GM21737 (cell line): ENCODE results near the gene CD55.

Experiments
- ATAC-seq: cut with Tn5 transposase; IDR thresholded peaks from one replicate; pipeline ENCODE4 v1.9.1; 2021; ENCODE audit warnings: mild to moderate bottlenecking, moderate library complexity; ENCODE audit not compliant: unreplicated experiment

CD55 gene

DNA sequence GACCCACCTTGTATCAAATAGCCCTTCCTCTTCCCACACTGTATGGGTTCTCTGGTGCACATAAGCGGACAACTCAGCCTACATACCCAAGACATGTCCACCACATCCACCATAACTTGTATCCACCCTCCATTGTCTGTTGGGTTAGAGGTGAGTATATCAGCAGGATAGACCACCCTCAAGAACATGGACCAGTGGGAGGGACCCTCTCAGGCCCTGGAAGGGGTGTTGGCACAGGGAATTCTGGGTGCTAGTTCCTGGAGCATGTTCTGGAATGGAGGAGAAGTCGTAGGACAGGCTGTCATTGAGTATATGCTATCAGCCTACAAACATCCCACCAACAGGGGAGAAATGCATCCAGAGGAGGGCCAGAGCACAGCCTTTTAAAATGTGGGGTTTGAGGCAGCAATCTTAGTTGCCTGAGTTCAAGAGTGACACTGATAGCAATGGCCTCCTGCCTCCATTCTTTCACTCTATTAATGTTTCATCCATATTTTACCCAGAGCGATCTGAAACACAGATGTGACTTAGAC is 7.5 kb downstream of the CD55 start:
- no peak for ATAC-seq

DNA sequence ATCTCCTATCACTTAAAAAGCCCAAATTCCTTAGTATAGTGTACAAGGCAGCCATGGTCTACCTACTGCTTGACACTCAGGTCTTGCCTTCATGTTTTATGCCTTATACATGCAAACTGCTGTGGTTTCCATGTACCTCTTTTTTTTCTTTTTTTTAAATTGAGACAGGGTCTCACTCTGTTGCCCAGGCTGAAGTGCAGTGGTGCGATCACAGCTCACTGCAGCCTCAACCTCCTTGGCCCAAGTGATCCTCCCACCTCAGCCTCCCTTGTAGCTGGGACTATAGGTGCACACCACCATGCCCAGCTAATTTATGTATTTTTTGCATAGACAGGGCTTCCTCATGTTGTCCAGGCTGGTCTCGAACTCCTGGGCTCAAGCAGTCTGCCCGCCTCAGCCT is 8.0 kb downstream of the CD55 start:
- no peak for ATAC-seq

- no peak for ATAC-seq
Measured at GRCh38 chr1:207330011-207330710, 8.7 kb downstream of the CD55 start.

DNA sequence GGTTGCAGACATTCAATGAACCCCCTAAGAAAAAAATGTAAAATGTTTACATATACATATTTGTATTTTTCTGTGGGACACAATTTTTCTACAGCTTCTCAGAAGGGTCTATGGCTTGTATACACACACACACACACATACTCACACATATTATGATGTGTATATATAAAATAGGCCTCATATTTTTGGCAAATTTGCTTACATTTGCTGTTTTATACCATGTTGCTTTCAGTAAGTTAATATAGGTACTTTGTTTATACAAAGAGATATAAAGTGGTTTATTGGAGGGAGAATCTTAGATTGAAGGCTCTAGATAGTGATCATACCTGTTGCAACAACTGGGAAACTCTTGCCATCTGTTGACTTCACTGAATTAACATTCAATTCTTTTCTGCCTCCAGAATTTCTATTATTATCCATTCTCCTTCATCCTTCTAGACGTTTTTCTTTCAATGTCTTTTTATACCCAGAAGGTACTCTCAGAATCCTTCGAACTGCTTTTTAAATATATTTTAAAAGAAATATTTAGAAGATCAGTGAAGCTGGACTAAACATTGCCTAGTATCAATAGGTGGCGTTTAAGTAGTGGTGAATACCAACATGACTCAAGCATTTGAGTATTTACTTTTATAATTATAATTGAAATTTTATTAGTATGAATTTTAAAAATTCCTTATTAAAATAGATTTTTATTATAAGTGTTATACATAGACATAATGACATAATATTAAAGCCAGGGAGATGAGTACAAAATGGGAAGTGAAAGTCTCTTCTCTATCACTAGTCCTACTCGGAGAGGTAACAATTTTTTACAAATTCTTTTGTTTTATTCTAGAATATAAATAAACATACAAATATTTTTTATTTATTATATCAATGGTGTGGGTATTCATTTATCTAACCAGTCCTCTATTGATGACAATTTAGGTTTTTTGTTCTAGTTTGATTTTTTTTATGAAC is 10.2 kb downstream of the CD55 start:
- no peak for ATAC-seq

GRCh38 chr1:207333009-207333600 is 11.6 kb downstream of the CD55 start:
- no peak for ATAC-seq

GRCh38 chr1:207333620-207334019 is 12.1 kb downstream of the CD55 start:
- no peak for ATAC-seq

- no peak for ATAC-seq
Measured at GRCh38 chr1:207334337-207334736, 12.9 kb downstream of the CD55 start.

DNA sequence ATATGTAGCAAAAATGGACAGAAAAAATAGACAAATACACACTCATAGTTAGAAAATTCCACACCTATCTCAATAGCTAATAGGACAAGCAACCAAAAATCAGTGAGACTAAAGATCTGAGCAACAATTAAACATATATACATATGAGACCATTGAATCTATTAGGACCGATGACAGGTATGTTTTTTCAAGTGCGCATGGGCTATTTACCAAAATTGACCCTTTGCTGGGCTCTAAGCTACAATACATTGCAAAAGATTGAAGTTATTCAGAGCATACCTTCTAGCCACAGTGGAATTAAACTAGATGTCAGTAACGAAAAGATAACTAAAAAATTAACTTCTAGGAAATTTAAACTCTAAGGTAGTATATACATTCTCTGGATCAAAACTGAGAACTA is 13.7 kb downstream of the CD55 start:
- no peak for ATAC-seq

DNA sequence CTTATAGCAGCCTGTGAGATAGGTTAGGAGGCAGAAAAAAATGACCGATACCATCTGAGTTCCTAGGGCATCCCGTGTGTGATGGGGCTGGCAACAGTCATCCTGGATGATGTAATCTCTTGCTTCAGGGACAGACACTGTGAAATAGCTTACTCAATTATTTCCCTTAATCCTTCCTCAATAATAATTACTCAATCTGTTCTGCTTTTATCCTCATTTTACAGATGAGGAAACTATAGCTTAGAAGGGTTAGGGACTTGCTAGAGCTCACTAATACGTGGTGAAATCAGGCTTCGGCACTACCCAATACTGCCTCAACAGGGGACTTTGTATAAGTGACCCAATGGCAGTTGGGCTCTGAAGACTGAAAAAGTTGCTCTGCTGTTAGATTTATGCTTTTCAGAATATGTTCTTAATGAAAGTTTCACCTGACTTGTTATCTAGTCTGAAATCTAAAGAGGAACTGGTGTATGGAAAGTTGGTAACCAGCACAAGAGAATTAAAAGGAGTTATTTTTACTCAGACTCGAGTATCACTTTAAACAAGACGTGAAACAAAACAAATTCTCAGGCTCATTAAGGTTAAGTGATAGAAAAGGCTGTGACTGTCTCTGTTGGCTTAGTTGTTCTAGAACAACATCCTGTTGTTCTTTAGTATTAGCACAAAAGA is 14.4 kb downstream of the CD55 start:
- ATAC-seq: peak; percentile 62

DNA sequence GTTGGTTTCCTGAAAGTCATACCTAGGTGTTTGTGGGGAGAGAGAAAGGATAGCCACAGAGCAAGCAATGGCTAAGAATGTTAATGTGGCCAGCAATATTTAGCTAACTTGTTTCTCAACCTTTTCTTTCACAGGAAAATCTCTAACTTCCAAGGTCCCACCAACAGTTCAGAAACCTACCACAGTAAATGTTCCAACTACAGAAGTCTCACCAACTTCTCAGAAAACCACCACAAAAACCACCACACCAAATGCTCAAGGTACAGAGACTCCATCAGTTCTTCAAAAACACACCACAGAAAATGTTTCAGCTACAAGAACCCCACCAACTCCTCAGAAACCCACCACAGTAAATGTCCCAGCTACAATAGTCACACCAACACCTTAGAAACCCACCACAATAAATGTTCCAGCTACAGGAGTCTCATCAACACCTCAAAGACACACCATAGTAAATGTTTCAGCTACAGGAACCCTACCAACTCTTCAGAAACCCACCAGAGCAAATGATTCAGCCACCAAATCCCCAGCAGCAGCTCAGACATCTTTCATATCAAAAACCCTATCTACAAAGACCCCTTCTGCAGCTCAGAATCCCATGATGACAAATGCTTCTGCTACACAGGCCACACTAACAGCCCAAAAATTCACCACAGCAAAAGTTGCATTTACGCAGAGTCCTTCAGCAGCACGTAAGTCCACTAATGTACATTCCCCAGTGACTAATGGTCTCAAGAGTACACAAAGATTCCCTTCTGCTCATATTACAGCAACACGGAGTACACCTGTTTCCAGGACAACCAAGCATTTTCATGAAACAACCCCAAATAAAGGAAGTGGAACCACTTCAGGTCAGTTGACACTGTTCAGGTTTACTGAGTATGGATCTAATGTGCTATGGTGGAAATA is 15.3 kb downstream of the CD55 start:
- peak; percentile 51 for ATAC-seq

- no peak for ATAC-seq
Measured at GRCh38 chr1:207342332-207342731, 20.9 kb downstream of the CD55 start.

DNA sequence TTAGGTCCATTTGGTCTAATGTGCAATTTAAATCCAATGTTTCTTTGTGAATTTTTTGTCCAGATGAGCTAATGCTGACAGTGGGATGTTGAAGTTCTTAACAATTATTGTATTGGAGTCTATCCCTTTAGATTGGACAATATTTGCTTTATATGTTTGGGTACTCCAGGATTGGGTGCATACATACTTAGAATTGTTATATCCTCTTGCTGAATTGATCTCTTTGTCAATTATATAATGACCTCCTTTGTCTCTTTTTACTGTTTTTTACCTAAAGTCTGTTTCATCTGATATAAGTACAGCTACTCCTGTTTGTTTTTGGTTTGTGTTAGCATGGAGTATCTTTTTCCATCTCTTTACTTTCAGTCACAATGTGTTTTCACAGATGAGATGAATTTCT is 22.2 kb downstream of the CD55 start:
- ATAC-seq: no peak

DNA sequence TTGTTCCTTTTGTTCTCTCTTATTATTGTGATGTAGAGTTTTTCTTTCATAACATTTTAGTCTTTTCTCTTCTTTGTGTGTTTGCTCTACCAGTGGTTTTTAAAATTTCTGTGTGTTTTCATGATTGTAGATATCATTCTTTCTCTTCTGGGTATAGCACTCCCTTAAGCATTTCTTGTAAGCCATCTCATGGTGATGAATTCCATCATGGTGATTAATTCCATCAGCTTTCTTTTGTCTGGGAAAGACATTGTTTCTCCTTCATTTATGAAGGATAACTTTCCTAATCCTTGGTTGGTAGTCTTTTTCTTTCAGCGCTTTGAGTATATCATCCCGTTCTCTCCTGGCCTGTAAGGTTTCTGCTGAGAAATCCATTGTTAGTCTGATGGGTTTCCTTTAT is 22.7 kb downstream of the CD55 start:
- ATAC-seq: no peak

DNA sequence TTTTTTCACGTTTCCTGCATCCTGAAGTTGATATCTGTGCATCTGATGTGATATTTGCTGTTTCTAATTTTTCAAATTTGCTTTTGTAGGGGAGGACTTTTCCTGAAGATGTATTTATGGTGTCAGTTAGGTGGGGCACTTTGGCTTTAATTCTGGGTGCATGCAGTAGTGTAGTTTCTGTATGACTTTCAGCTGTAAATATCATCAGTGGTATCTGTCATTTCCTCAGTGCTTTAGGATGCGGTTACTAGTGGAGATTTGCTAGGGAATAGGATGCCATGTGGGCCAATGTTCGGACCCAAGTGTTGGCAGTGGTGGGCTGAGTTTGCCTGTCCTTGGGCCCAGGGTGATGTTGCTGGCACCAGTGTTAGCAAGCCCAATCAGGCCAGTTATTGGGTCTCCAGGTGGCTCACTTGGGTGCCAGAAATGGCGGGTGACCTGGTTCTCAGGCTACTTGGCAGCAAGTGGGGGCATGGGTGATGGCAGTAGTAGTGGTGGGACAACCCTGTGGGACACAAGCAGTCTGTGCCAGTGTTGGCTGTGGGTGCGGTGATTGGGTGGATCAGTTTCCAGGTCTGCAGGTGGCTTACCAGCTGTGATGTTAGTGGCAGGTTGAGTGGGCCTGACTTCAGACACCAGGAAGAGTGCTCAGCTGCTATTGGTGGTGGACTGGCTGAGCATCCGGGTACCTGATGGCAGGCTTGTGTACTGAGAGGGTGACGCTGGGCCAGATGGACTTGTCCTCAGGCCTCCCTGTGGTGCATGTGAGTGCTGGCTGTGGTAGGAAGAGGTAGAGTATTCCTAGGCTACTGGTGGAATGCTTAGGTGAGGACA is 24.4 kb downstream of the CD55 start:
- ATAC-seq: no peak

DNA sequence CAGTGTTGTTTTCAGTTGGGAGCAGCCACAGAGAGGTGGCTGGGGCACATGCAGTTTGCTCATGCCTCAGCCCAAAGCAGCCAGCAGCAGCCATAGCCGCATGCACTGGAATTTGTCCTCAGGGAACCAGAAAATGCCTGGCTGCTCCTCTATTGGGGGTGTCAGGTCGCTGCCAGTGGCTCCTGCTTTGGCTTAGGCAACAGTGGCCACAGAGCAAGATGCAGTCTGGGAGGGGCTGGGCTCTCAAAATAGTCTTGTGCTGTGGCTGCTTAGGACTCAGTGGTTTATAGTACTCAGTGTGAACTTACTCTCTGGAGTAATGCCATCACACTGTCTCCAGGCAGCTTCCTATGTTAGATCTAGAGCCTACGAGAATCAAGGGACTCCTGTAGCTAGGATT is 25.0 kb downstream of the CD55 start:
- no peak for ATAC-seq

GRCh38 chr1:207349979-207350378 is 28.5 kb downstream of the CD55 start:
- ATAC-seq: no peak

DNA sequence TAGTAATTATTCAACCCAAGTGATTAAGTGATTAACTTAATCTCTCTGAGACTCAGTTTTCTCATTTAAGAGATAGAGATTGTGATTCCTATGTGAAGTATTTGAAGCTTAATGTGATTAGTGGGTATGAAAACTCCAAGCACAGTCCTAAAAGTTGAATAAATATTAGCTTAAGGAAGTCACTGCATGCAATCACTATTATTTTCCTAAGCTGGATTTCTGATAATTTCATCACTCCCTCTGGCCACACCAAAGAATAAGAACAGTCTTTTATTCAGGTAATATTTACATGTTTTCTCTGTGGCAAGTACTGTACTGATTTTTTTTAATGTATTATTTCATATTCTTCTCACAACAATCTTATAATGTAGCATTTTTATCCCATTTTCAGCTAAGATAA is 31.1 kb downstream of the CD55 start:
- no peak for ATAC-seq

DNA sequence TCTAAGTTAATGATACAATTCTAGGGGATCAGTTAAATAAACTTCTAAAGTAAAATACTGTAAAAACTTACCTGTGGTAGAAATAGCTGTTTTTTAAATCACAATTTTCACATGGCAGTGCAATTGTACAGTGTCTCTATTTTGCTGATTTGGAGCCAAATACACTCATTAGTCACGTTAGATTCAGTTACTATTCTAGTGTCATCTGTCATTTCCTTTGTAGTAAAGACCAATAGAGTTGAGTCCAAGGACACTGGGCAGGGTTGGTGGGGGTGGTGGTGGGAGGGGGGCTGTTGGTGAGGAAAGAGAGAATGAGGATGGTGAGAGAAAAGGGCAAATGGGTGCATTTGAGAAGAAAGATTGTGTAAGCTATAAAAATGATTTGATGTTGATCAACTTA is 33.6 kb downstream of the CD55 start:
- no peak for ATAC-seq
